ENCODE measurements around the gene CPNE4. TPM values are rescaled to one million over a fixed set of nuclear protein-coding genes. Genes with fewer than 3 reads are reported as not detected.

Gene CPNE4
- total RNA-seq, 4 donors from 2014 or later, result 0.10 to 0.25 (median 0.16) TPM; not detected in 1

DNA sequence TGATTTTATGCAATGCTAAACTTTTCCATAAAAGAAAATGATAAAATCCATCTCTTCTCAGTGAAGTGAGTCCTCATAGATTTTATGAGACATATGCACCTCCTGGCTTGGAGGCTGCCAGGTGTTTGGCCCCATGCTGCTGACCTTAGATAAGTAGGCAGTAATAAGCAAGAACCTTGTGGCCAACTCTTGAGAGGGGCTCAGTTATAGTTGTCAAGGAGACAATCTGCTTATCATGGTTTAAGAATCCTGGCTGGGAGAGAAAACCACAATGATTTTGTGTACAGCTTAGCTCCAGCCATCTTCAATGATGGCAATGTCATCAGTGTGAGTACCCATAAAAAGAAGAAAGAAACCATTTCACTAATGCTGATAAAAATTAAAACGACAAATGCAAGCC lies 252.1 kb downstream of the CPNE4 start:
- DNase-seq (ENCODE audit: low spot score in 2 of 2), result no peak
- TF ChIP-seq, protein P1, sequence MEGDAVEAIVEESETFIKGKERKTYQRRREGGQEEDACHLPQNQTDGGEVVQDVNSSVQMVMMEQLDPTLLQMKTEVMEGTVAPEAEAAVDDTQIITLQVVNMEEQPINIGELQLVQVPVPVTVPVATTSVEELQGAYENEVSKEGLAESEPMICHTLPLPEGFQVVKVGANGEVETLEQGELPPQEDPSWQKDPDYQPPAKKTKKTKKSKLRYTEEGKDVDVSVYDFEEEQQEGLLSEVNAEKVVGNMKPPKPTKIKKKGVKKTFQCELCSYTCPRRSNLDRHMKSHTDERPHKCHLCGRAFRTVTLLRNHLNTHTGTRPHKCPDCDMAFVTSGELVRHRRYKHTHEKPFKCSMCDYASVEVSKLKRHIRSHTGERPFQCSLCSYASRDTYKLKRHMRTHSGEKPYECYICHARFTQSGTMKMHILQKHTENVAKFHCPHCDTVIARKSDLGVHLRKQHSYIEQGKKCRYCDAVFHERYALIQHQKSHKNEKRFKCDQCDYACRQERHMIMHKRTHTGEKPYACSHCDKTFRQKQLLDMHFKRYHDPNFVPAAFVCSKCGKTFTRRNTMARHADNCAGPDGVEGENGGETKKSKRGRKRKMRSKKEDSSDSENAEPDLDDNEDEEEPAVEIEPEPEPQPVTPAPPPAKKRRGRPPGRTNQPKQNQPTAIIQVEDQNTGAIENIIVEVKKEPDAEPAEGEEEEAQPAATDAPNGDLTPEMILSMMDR (IDR thresholded peaks at IDR 0.05), result no peak
- no peak for TF ChIP-seq POLR2A (IDR thresholded peaks at IDR 0.05)
- no peak overlapping the region for H3K4me3 ChIP-seq (ENCODE audit: low read depth, poor library complexity, severe bottlenecking)
- 79 to 97% methylated on average over 1 of the region's 1 CpG for WGBS, 2 donors
- intact Hi-C loops (cut with DNase I; ENCODE audit: low total_unique reads), result no loop called here

DNA sequence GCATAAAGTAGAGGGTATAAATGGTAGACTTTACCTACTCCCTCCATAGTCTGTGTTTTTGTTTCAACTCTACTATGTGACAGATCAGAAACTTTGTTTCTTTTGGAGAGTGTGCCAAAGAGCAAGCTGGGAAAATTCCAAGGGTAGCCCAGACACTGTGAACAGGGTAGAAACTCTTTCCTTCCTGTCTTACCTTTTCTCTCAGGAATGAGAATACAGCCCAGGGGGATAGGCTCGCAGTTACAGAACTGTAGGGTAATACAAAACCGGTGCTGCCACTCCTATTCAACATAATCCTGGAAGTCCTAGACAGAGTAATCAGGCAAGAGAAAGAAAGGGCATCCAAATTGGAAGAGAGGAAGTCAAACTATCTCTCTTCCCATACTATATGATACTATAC lies 256.3 kb downstream of the CPNE4 start:
- no peak for DNase-seq (ENCODE audit: low spot score in 2 of 2)
- intact Hi-C loops (cut with DNase I; ENCODE audit: low total_unique reads), result no loop called here
- TF ChIP-seq, protein P1 (IDR thresholded peaks at IDR 0.05), result no peak
- no peak for TF ChIP-seq POLR2A (IDR thresholded peaks at IDR 0.05)
- no peak overlapping the region for H3K4me3 ChIP-seq (ENCODE audit: low read depth, poor library complexity, severe bottlenecking)
- WGBS, 2 donors, result 50 to 60% methylated on average over 2 of the region's 2 CpGs

DNA sequence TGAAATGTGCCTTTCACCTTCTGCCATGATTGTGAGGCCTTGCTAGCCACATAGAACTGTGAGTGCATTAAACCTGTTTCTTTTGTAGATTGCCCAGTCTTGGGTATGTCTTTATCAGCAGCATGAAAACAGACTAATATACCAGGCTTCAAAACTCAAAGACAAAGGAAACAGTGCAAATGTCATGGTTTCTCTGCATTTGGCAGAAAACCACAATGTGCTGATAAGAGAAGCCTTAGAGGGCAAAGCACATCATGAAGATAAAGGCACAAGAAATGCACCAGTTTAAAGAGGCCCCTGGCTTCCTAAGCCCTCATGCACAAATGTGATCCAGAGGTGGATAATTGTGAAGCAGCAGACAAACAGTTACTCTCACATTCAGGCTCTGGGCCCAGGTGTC lies 259.2 kb downstream of the CPNE4 start:
- no peak for DNase-seq (ENCODE audit: low spot score in 2 of 2)
- no peak overlapping the region for H3K4me3 ChIP-seq (ENCODE audit: low read depth, poor library complexity, severe bottlenecking)
- TF ChIP-seq, protein P1 (IDR thresholded peaks at IDR 0.05), result no peak
- TF ChIP-seq POLR2A (IDR thresholded peaks at IDR 0.05), result no peak
- intact Hi-C loops (cut with DNase I; ENCODE audit: low total_unique reads), result no loop called here

DNA sequence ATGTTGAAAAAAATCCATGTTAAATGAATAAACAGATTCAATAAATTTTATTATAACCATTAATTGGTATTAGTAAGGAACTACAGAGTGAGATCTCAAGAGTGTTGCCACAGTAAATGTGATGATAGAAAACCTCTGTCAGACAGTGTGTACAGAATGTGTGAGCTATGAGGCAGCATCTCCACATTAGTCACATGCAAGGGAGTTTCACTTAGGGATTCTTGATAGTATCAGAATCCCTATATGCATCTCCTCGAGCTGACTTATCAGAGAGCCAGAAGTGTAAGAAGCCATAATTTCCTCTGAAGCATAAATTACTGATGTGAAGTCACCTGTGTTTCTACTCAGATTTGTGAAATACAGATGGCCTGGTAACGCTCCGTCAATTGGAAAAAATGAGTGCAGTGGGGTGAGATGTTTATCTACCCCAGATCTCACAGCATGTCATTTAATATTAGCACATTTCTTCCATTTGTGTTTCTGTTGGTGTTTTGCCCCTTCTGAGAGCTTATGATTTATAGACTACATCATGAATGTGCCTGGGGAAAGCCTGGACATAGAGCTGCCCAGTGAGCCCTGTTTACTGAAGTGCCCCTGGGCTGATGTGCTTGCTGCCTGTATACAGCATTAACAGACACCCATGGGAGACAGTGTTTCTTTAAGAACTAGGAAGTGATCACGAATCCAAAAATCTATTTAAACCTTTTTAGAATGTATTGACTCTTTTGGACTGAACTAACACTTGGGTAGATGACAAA lies 262.4 kb downstream of the CPNE4 start:
- 43 to 55% methylated on average over 4 of the region's 4 CpGs for WGBS, 2 donors
- intact Hi-C loops (cut with DNase I; ENCODE audit: low total_unique reads), result no loop called here

DNA sequence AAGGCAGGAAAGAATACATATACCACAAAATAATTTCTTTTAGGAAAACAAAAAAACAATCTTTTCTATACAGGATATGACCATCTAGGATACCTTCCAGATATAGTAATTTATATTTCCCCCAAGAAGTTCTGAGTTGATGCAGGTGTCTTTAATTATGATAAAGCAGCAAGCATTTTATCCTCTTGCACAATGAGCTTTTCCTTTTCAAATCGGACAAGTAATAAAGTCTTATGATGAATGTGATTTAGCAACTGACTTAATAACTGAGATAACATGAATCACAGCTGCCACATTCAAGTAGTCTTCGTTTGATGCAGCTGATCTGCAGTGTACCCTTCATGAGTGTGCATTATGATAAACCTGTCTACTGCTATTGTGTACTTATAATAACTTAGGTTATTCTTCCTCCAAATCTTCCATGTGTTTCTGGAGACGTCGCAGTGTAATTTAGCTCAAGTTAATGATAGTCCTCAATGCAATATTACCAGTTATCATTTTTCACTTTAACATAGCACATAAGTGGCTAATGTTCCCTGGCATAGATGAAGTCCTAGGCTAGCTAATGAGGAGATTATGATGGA lies 271.7 kb downstream of the CPNE4 start:
- 41 to 44% methylated on average over 4 of the region's 4 CpGs for WGBS, 2 donors
- TF ChIP-seq, protein P1 (IDR thresholded peaks at IDR 0.05), result no peak
- TF ChIP-seq POLR2A (IDR thresholded peaks at IDR 0.05), result no peak
- H3K4me3 ChIP-seq (ENCODE audit: low read depth, poor library complexity, severe bottlenecking), result no peak overlapping the region
- no peak for DNase-seq (ENCODE audit: low spot score in 2 of 2)
- intact Hi-C loops (cut with DNase I; ENCODE audit: low total_unique reads), result no loop called here

More for the DNA sequence above, 262.4 kb downstream of the CPNE4 start:
- no peak overlapping the region for H3K4me3 ChIP-seq (ENCODE audit: low read depth, poor library complexity, severe bottlenecking)
- TF ChIP-seq, protein P1 (IDR thresholded peaks at IDR 0.05), result no peak
- no peak for TF ChIP-seq POLR2A (IDR thresholded peaks at IDR 0.05)
- DNase-seq (ENCODE audit: low spot score in 2 of 2), result no peak
